Measurements from ENCODE around the gene MAP7D2. TPM values are rescaled to one million over a fixed set of nuclear protein-coding genes. Genes with fewer than 3 reads are reported as not detected.

Gene MAP7D2
- total and polyA plus RNA-seq, 8 donors, result 0.31 to 1.5 (median 0.41) TPM

- TF ChIP-seq CTCF (IDR thresholded peaks at IDR 0.05), result no peak
- intact Hi-C loops (cut with DNase I), result no loop called here
These were observed 110.8 kb downstream of the MAP7D2 start for GRCh38 chrX:20005883-20006282.

GRCh38 chrX:20001588-20001987, 115.1 kb downstream of the MAP7D2 start:
- TF ChIP-seq CTCF (IDR thresholded peaks at IDR 0.05), result no peak
- Histone ChIP-seq H3K27ac (no peak overlapping the region), H3K4me3 (no peak overlapping the region), H3K36me3 (no peaks in the 10 kb centered on the region), H3K4me1 (no peaks in the 10 kb centered on the region), H3K9me3 (no peaks in the 10 kb centered on the region), H3K27me3 (no peaks in the 10 kb centered on the region)
- intact Hi-C loops (cut with DNase I), result no loop called here
- no peak for DNase-seq
- ATAC-seq, result no peak

More at GRCh38 chrX:20005883-20006282, 110.8 kb downstream of the MAP7D2 start:
- H3K36me3 ChIP-seq, result no peaks in the 10 kb centered on the region
- no peak for ATAC-seq
- no peaks in the 10 kb centered on the region for H3K4me1 ChIP-seq
- H3K4me3 ChIP-seq, result no peak overlapping the region
- H3K27me3 ChIP-seq, result no peaks in the 10 kb centered on the region
- DNase-seq, result no peak
- H3K27ac ChIP-seq, result no peak overlapping the region
- H3K9me3 ChIP-seq, result no peaks in the 10 kb centered on the region

GRCh38 chrX:19991350-19991718, 125.4 kb downstream of the MAP7D2 start:
- Histone ChIP-seq H3K36me3 (no peaks in the 10 kb centered on the region), H3K9me3 (no peaks in the 10 kb centered on the region), H3K27ac (peak overlapping the region in 1 of 2 donors; percentile 77), H3K4me1 (peaks cover 0 to 15% of the 10 kb centered on the region in 2 donors), H3K27me3 (no peaks in the 10 kb centered on the region), H3K4me3 (peak overlapping the region in 1 of 2 donors; percentile 67)
- TF ChIP-seq CTCF (IDR thresholded peaks at IDR 0.05), result peak in 1 of 2 donors; percentile 18
- intact Hi-C loops (cut with DNase I), result no loop called here
- DNase-seq (no peak), ATAC-seq (no peak)

GRCh38 chrX:19990556-19991349, 126.0 kb downstream of the MAP7D2 start, which contains the start of gene BCLAF3:
BCLAF3 (minus strand) TSS chrX:19991061; CDS start chrX:19970264, 20,797 bp downstream.
- H3K4me1 ChIP-seq, result peaks cover 0 to 15% of the 10 kb centered on the region in 2 donors
- peak; percentile 78 to 97 (median 91) for DNase-seq
- no peaks in the 10 kb centered on the region for H3K9me3 ChIP-seq
- H3K4me3 ChIP-seq, result peak within 1 kb of the TSS; percentile 52 to 67
- H3K27me3 ChIP-seq, result no peaks in the 10 kb centered on the region
- H3K27ac ChIP-seq, result peak within 1 kb of the TSS; percentile 72 to 77
- no peaks in the 10 kb centered on the region for H3K36me3 ChIP-seq
- intact Hi-C loops (cut with DNase I), result no loop called here
- peak; percentile 99 for ATAC-seq
- TF ChIP-seq CTCF (IDR thresholded peaks at IDR 0.05), result peak; percentile 58 to 86

- Histone ChIP-seq H3K27ac (peak overlapping the region; percentile 72 to 77), H3K4me1 (peaks cover 0 to 15% of the 10 kb centered on the region in 2 donors), H3K36me3 (no peaks in the 10 kb centered on the region), H3K9me3 (no peaks in the 10 kb centered on the region), H3K4me3 (peak overlapping the region; percentile 52 to 67), H3K27me3 (no peaks in the 10 kb centered on the region)
- ATAC-seq (peak; percentile 7), DNase-seq (no peak)
- TF ChIP-seq CTCF (IDR thresholded peaks at IDR 0.05), result no peak
- intact Hi-C loops (cut with DNase I), result no loop called here
These were observed 126.6 kb downstream of the MAP7D2 start for GRCh38 chrX:19990151-19990555.

All from left lung (tissue), 10 donors.